Neural cell (in vitro differentiated cells): ENCODE measurements around the gene NR5A2. TPM values are rescaled to one million over a fixed set of nuclear protein-coding genes. Genes with fewer than 3 reads are reported as not detected.

Source experiments
- H2AFZ ChIP-seq: fragments of 200-600, 300-800 bp; sonication (generic), shearing (Covaris generic); 2 replicates; pipeline ENCODE4 v1.6.0; 2014; ENCODE audit warnings: low read depth, mild to moderate bottlenecking, antibody characterized with exemption, low read length, moderate library complexity
- H3F3A ChIP-seq: fragments of 200-600 bp; shearing (Covaris generic); 2 replicates; pipeline ENCODE4 v1.6.1; 2016; ENCODE audit warnings: mild to moderate bottlenecking, moderate library complexity, mixed read lengths, antibody characterized with exemption, low read length; ENCODE audit not compliant: insufficient read depth, poor library complexity, severe bottlenecking
- H3K27ac ChIP-seq: fragments of 200-600, 300-800 bp; sonication (generic), shearing (Covaris generic); 2 replicates; pipeline ENCODE4 v1.5.1; 2014; ENCODE audit warnings: mild to moderate bottlenecking, low read length, moderate library complexity
- H3K27me3 ChIP-seq: fragments of 300-800, 200-600 bp; sonication (generic), shearing (Covaris generic); 2 replicates; pipeline ENCODE4 v1.6.0; 2014; ENCODE audit warnings: mild to moderate bottlenecking, low read depth, low read length, moderate library complexity; ENCODE audit not compliant: insufficient read depth
- H3K36me3 ChIP-seq: fragments of 300-800, 200-600 bp; sonication (generic), shearing (Covaris generic); 2 replicates; pipeline ENCODE4 v1.5.1; 2014; ENCODE audit warnings: mild to moderate bottlenecking, antibody characterized with exemption, low read length, moderate library complexity; ENCODE audit not compliant: insufficient read depth
- H3K4me2 ChIP-seq: fragments of 300-800, 200-600 bp; sonication (generic), shearing (Covaris generic); 2 replicates; pipeline ENCODE4 v1.6.0; 2014; ENCODE audit warnings: mild to moderate bottlenecking, low read length
- H3K4me3 ChIP-seq: fragments of 300-800, 200-600 bp; sonication (generic), shearing (Covaris generic); 2 replicates; pipeline ENCODE4 v1.5.1; 2014; ENCODE audit warnings: mild to moderate bottlenecking, low read length, moderate library complexity
- H3K79me2 ChIP-seq: fragments of 200-600 bp; shearing (Covaris generic); replicated peaks from 2 replicates; pipeline ENCODE4 v1.6.0; 2014; ENCODE audit warnings: mild to moderate bottlenecking, low read length, moderate library complexity; ENCODE audit not compliant: insufficient read depth
- H3K9ac ChIP-seq: fragments of 300-800, 200-600 bp; sonication (generic), shearing (Covaris generic); 2 replicates; pipeline ENCODE4 v1.6.1; 2016; ENCODE audit warnings: mild to moderate bottlenecking, low read length, mixed read lengths
- H3K9me2 ChIP-seq: fragments of 200-600 bp; shearing (Covaris generic); 2 replicates; pipeline ENCODE4 v1.6.1; 2016; ENCODE audit warnings: mild to moderate bottlenecking, low read length, mixed read lengths; ENCODE audit not compliant: insufficient read depth
- H3K9me3 ChIP-seq: fragments of 200-600, 300-800 bp; sonication (generic), shearing (Covaris generic); 2 replicates; pipeline ENCODE4 v1.6.1; 2016; ENCODE audit warnings: mild to moderate bottlenecking, mixed run types, low read length, moderate library complexity, mixed read lengths
- H4K20me1 ChIP-seq: fragments of 200-600 bp; shearing (Covaris generic); 2 replicates; pipeline ENCODE4 v1.6.1; 2016; ENCODE audit warnings: mild to moderate bottlenecking, mixed run types; ENCODE audit not compliant: insufficient read depth
- CTCF ChIP-seq: fragments of 450-650 bp; IDR thresholded peaks from 2 replicates; pipeline ENCODE4 v1.5.1; 2014; ENCODE audit warnings: antibody characterized with exemption, mild to moderate bottlenecking, moderate library complexity; ENCODE audit not compliant: poor library complexity, severe bottlenecking
- EP300 ChIP-seq: fragments of 450-650 bp; conservative IDR thresholded peaks from 2 replicates; pipeline ENCODE4 v1.6.1; 2014; ENCODE audit warnings: antibody characterized with exemption, mild to moderate bottlenecking, moderate library complexity; ENCODE audit not compliant: poor library complexity, severe bottlenecking
- EZH2 ChIP-seq: fragments of 200-600, 300-800 bp; shearing (Covaris generic), sonication (generic); IDR thresholded peaks from 2 replicates; pipeline ENCODE4 v1.6.1; 2014; ENCODE audit warnings: antibody characterized with exemption, low read length, borderline replicate concordance, mild to moderate bottlenecking; ENCODE audit not compliant: insufficient read depth, poor library complexity, severe bottlenecking
- MXI1 ChIP-seq: fragments of 450-650 bp; conservative IDR thresholded peaks from 2 replicates; pipeline ENCODE4 v1.6.1; 2014; ENCODE audit warnings: antibody characterized with exemption, mild to moderate bottlenecking; ENCODE audit not compliant: poor library complexity, severe bottlenecking
- POLR2AphosphoS5 ChIP-seq: IDR thresholded peaks from 2 replicates; pipeline ENCODE4 v1.6.1; 2012
- RAD21 ChIP-seq: fragments of 450-650 bp; conservative IDR thresholded peaks from 2 replicates; pipeline ENCODE4 v1.6.1; 2014; ENCODE audit warnings: antibody characterized with exemption, mild to moderate bottlenecking, moderate library complexity
- REST ChIP-seq: IDR thresholded peaks from 2 replicates; pipeline ENCODE4 v1.6.1; 2012; ENCODE audit warnings: borderline replicate concordance
- SMC3 ChIP-seq: fragments of 450-650 bp; conservative IDR thresholded peaks from 2 replicates; pipeline ENCODE4 v1.6.1; 2014; ENCODE audit warnings: antibody characterized with exemption, mild to moderate bottlenecking, moderate library complexity; ENCODE audit not compliant: poor library complexity
- TAF1 ChIP-seq: IDR thresholded peaks from 2 replicates; pipeline ENCODE4 v1.6.1; 2012; ENCODE audit warnings: low read depth
- polyA plus RNA-seq: library from polyadenylated mRNA; depleted of rRNA; stranded (reverse); fragments of >200 nt; gene quantifications from 2 replicates; pipeline ENCODE4 v1.2.3, GENCODE V29; 2014

NR5A2 gene
- polyA plus RNA-seq, 1 donor from 2014 or later = not detected

DNA sequence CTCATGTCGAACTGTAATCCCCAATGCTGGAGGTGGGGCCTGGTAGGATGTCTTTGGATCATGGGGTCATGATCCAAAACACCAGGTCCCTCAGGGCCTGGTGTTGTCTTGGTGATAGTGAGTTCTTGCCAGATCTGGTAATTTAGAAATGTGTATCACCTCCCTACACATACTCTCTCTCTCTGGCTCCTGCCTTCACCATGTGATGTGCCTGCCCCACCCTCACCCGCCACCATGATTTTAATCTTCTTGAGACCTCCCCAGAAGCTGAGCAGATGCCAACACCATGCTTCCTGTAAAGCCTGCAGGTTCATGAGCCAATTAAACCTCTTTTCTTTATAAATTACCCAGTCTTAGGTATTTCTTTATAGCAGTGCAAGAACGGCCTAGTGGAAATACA is 136.4 kb downstream of the NR5A2 start:
- H3K79me2 ChIP-seq = no peaks in the 10 kb centered on the region
- no peaks in the 10 kb centered on the region for H3F3A ChIP-seq
- H3K9me2 ChIP-seq = no peaks in the 10 kb centered on the region
- H3K4me3 ChIP-seq = no peak overlapping the region
- no peaks in the 10 kb centered on the region for H3K9me3 ChIP-seq
- H3K27ac ChIP-seq = no peak overlapping the region
- no peaks in the 10 kb centered on the region for H3K27me3 ChIP-seq
- no peaks in the 10 kb centered on the region for H4K20me1 ChIP-seq
- no peak overlapping the region for H3K9ac ChIP-seq
- H3K4me2 ChIP-seq = no peak overlapping the region
- no peak for TF ChIP-seq CTCF
- TF ChIP-seq REST = no peak
- TF ChIP-seq POLR2AphosphoS5 = no peak
- no peak for TF ChIP-seq RAD21
- no peak for TF ChIP-seq SMC3
- H3K36me3 ChIP-seq = no peaks in the 10 kb centered on the region
- no peak overlapping the region for H2AFZ ChIP-seq

- Histone ChIP-seq H4K20me1 (no peaks in the 10 kb centered on the region), H3K4me2 (no peak overlapping the region), H3K9ac (no peak overlapping the region), H3K9me3 (no peaks in the 10 kb centered on the region), H3K4me3 (no peak overlapping the region), H3F3A (no peaks in the 10 kb centered on the region), H3K79me2 (no peaks in the 10 kb centered on the region), H3K27me3 (no peaks in the 10 kb centered on the region), H3K9me2 (no peaks in the 10 kb centered on the region), H3K27ac (no peak overlapping the region), H2AFZ (no peak overlapping the region), H3K36me3 (no peaks in the 10 kb centered on the region)
- TF ChIP-seq POLR2AphosphoS5 (no peak), REST (no peak), CTCF (no peak), MXI1 (no peak), EP300 (no peak), TAF1 (no peak), RAD21 (no peak), EZH2 (no peak), SMC3 (no peak)
These were observed 138.1 kb downstream of the NR5A2 start for GRCh38 chr1:200165493-200166220.
